Fibroblast of skin of left quadriceps (primary cell): ENCODE data around the gene CDKAL1.
A peak's percentile ranks its signal among the peaks of the same experiment; 100 is the strongest.
"Not testable (repeated sequence)": the region's sequence is repeated elsewhere in the genome, so short reads cannot be mapped to it uniquely, and the experiment has no call there.

Experiments
- DNase-seq, 2 experiments: peaks; one replicate each; pipeline ENCODE4 v3.0.0-alpha.2; 2013; ENCODE audit warnings: low read depth in 2 of 2

The CDKAL1 gene

DNA sequence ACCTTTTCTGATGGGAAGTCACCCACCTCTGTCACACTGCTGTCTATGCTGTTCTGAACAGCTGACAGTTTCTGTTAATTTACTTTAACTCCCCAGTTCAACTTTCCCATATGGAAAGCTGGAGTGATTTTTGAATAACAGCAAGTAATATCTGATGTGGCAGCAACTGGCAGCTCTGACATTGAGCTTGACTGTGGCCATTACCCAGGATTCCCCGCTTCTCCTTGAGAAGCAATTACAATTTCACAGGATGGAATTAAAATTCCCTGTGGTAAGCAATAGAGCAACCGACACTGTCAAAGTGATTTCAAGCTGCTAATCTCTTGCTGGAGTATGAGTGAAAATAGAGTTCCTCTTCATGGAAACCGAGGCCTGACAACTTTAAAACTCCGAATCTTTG, 711.2 kb downstream of the CDKAL1 start:
- DNase-seq, result no peak

DNA sequence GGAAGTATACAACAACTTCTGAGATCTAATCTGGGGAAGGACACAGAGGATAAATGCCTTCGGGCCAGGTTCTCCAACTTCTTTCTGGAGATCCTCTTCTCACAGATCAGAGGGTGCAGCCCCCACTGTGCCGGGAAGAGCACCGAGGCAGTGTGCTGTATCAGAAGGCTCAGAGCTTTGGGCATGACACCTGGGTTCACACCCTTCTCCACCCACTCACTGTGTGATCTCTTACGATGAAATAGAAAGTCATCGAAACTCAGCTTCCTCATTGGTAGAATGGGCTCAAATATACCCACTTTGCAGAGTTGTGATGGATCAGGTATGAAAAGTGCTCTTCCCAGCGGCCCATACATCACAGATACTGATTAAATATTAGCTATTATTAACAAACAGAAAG, 711.8 kb downstream of the CDKAL1 start:
- no peak for DNase-seq

DNA sequence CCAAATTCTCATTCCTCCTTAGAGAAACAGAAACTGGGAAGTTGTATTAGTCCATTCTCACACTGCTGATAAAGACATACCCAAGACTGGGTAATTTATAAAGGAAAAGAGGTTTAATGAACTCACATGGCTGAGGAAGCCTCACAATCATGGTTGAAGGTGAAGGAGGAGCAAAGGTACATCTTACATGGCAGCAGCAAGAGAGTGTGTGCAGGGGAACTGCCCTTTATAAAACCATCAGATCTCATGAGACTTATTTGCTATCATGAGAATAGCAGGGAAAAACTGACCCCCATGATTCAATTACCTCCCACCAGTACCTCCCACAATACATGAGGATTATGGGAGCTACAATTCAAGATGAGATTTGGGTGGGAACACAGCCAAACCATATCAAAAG, 720.2 kb downstream of the CDKAL1 start:
- DNase-seq, result not testable (repeated sequence)

DNA sequence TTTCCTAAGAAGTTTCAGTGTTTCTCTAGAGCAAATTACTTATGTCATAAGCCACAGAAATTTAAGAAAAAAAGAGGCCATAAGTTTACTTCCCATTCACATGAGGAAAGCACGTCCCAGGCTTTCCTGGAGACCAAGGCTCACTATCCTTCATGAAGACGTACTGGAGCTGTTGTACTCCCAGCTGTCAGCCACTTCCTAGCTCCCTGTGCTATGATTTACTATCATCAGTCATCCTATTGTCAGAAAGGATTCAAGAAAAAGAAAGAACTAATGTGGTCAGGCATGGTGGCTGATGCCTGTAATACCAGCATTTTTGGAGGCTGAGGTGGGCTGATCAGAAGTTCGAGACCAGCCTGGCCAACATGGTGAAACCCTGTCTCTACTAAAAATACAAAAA, 721.9 kb downstream of the CDKAL1 start:
- DNase-seq, result no peak

DNA sequence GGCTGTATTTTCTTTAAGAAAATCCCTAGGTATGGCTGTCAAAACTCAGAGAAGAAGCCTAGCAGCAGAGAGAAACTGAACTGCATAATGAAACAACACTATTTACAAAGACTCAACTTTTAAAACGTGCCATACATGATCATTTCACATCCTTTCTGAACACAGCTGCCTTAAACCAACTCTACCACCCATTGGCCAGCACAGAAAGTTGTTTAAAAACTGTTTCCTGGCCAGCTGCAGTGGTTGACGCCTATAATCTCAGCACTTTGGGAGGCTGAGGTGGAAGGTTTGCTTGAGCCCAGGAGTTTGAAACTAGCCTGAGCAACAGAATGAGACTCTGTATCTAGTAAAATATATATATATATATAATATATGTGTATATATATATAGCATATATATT, 722.9 kb downstream of the CDKAL1 start:
- DNase-seq, result no peak

DNA sequence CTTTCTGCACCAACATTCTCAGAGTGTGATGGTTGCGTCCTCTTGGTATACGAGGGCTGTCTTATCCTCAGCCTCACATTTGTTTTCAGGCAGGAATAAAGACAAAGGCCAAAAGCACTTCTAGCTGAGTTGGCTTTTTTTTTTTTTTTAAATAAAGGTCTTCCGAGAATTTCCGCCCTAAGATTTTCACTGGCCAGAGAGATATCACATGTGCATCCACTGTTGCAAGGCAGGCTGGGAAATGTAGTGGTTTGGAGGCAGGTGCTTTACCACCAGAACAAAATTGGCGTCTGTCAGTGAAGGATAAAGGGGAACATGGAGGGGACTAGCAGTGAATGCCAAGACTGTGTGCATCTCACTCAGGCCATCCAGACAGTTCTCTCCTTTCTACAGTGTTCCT, 724.4 kb downstream of the CDKAL1 start:
- DNase-seq, result no peak

DNA sequence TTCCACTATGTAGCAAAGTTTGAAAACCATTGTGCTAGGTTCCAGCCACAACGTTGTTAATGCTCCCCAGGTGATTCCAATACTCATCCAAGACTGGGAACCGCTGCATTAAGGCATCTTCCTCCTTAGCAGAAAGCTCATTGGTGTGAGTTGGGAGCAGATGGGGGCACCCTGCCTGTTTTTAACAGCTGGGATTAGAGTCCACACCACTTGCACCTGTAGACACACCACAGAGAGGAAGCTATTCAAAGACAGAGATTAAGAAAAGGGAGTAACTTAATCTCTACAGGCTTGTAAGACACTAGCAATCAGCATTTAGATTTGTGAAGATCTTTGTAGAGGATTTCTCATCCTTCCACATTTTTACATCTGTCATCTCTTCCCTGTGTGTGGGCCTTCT, 725.4 kb downstream of the CDKAL1 start:
- DNase-seq, result no peak

DNA sequence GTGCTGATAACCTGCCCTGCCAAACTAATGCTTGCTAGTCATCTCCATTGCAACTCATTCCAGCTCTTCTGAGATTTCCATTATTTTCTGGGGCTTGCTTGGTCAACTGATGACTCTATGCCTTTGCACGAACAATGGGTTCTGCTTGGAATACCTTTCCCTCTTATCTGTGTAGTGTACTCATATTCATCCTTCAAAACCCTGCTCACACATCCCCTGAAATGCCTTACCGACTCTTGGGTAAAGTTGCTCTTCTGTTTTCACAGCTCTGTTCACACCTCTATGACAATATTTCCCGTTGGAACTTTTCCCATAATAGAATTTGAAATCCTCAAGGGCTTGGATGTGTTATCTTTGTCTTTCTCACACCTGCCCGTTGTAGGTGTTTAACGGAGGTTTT, 728.2 kb downstream of the CDKAL1 start:
- DNase-seq, result no peak

DNA sequence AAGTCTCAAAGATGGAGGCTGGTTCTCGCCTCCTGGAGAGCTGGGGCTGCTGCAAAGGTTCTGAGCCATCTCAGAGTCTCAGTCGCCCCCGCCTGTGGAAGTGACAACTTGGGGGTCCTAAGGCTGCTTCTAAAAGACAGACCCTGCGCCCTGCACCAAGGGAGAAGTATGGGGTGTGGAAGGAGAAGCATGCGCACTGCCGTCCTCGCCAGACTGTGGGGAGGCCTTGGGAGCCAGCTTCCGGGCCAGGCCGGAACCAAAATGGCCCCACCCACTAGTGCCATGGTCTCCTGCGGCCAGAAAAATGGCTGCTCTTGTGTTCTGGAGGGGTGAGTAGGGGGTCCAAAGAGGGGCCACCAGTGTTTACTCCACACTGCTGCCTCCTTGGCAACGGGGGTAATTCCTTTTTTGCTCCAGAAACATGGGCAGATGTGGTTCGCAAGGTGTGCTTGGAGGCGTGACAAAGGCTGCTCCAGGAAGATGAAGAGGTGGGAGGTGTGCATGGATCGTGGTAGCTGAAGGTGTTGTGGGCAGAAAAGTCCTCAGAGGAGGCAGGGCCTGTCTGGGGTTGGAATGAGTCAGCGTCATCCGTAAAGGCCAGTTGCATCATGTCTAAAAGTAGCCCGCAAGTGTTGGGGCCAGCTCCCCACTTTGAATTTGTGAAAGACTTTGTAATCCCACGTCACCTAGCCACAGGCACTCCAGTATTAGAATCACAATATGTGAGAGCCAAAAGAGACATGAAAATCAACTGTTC, 729.5 kb downstream of the CDKAL1 start:
- DNase-seq, result peak; percentile 8 to 21

DNA sequence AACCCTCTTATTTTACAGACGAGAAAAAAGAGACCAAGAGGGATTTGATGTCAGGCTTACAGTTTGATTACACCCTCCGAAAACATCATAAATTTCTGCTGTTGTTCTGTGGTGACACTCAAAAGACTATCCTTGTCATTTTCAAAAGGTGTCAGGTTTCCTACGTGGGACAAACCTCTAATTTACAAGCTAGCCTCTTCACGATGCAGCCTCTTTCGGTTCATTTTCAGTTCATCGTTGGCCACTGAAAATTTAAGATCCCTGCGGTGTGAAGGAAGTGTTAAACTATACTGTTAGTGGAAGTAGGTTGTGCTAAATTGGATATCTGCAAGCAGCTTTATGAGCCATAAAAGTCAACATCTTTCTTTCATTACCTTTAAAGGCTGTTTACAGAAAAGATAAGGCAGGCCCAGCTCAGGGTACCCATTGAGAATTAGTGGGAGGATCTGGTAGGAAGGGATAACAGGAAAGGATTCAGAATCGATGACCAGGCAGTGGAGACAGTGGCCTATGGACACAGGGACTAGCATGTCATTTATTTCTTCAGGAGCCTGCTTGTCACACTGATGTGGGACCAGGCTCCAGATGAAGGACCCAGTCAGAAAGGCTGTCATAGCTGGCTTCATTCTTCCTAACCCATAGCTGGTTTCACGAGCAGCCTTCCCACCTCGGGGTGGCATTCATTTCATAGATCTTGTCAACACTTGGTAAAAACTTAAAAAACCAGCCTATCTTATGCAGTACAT, 730.2 kb downstream of the CDKAL1 start:
- no peak for DNase-seq

DNA sequence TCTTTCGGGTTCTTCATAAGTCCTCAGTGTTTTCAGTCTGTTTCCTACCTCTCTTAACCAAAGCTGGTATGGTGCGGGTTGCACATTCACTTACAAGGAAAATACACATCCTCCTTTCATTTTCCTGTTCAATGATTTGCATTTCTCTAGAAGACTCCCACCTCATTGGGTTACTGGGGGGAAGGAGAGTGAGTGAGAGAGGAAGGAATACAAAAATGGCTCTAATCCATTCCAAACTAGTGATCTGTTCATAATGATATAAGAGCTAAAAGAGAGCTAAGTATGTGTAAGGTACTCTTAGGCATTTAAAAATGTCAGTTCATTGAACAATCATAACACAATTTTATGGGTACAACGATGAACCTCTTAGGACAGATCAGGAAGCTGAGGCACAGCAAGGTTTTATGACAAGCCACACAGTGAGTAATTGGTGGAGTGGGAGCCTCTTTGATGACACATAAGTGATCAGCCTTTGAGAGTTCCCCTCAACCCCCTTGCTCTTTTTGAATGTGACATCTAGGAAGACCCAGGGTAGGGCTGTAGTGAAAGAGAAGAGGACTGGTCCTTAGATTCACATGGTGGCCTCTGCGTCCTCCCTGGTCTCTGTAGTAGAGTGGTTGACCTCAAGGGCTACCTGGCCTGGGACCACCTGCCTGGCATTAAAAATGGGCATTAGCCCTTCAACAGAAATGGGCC, 730.9 kb downstream of the CDKAL1 start:
- DNase-seq, result no peak

DNA sequence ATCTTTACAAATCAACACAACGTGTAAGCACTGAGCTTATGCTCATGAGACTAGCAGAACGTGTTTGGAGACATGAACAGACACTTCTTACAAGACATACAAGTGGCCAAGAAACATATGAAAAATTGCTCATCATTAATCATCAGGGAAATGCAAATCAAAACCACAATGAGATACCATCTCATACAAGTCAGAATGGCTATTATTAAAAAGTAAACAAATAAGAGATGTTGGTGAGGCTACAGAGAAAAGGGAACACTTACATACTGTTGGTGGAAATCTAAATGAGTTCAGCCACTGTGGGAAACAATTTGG, 731.4 kb downstream of the CDKAL1 start:
- no peak for DNase-seq

DNA sequence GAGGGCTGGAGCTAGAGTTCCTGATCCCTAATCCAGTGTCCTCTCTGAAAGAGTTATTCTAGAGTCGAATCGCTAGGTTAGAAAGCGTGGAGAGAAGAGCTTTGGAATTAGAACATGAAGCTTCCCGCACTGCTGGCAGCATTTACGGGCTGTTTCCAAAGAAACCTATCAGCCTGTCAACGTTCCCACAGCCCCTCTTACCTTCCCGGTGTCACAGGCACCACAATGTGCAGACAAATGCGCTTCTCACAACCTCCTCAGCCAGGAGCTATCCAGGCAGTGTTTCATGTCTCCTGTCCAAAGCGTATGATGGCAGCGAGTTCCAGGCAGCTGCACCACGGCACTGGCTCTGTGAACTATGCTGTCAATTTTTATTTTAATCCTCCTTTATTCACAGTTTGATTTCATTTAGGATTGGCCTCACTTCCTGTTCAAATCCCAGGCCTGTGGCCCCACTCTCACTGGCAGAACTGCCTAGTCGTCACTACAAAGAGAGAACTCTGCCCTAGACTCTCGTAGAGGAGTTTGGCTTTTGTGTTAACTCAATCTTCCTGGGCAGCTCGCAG, 736.5 kb downstream of the CDKAL1 start:
- no peak for DNase-seq

DNA sequence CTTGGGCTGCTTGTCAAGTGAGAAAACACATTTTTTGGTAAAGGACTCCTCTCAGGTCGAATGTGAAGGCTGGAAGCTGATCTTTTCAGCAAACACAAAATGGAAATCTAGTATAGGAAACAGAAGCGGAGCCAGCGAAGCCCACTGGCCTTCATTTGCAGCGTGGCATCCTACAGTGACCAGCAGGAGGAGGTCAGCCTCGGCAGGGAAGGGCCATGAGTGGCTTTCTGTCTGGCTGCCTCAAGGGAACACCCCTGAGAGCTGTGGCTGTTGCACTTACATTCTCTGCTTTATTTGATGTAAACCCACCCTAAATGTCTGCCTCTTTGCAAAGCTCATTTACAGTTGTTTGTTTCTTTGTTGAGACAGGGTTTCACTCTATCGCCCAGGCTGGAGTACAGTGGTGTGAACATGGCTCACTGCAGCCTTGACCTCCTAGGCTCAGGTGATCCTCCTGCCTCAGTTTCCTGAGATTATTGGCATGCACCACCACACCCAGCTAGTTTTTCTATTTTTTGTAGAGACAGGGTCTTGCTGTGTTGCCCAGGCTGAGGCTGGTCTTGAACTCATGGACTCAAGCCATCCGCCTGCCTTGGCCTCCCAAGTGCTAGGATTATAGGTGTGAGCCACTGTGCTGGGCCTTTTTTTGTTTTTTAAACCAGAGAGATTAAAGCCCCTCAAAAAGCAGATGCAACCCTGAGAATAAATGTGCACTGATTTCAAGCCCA, 737.3 kb downstream of the CDKAL1 start:
- no peak for DNase-seq

DNA sequence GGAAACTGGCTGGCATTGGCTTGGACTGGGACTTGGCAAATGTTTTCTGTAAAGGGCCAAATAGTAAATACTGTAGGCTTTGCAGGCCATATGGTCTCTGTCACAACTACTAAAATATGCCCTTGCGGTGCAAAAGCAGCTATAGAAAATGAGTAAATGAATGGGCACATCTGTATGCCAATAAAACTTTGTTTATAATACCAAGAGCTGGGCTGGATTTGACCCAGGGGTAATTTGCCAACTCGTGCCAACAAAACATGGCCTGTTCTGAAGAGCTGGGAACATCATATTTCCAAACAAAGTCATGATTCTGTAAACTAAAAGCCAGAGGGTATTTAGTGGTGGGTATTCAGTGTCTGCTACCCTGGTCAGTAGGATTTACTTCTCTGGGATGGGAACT, 739.2 kb downstream of the CDKAL1 start:
- no peak for DNase-seq

DNA sequence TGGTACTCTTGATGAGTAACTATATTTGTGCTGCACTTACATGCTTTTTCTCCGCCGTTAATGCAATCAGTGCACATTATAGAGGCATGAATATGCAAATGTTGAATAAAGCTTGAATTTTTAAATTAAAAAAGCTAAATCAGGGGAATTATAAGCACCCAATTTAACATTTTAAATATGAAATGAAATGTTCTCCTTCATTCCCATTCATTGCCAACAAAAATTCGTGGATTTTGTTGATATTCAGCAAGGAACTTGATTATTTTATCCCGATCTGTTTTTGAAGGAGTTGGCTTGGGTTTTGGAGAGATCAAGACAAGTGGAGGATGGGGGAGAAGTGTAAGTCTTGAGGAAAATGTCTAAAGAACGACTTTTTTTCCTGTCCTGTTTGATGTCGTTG, 740.6 kb downstream of the CDKAL1 start:
- DNase-seq, result no peak

DNA sequence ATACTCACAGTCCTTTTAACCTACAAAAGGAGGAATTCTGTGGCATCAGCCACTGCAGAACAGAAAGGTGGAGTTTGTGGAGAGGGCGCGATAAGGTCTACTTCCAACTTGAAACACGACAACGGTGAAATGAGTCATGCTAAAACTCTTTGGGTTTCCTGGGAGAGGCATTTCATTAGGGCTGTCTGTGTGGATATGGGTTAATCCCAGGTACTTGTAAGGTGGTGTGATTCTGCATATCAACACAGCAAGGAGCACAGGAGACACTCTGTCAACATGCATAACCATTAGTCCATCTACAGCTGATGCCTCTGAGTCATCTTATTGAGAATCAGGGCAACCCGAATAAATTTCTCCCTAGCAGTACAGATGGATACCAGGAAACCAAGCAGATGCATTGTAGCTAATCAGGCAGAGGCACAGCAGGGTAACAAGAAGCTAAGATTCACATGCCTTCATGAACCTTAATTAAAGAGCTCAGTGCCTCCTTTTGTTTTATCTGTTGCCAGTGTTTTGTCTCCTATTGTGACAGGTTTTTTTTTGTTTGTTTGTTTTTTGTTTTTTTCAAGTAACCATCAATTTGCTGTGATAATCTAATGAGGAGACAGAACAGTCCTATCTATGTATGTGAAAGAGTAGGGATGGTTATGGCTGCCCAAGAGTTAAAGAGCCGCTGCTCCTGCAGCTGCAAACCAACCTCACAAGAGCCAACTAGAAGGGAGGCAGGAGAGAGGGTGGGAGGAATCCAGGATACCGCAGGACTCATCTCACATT, 743.5 kb downstream of the CDKAL1 start:
- no peak for DNase-seq

DNA sequence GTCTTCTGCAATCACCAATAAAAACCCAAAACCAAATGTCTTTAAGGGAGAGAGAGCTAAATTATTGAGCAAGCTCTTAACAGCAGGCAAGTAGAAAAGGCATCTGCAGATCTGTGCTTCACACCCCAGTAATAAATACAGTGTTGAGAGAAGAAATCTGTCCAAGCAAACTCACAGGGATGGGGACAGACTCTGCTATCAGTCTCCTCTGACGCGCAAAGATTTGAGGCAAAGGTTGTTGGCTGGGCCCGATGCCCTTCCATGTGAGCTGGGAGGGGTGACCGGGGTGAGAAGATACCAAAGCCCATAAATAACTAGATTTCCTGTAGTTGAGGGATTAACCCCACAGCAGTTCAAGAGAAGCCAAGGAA, 744.1 kb downstream of the CDKAL1 start:
- peak; percentile 7 to 16 for DNase-seq

DNA sequence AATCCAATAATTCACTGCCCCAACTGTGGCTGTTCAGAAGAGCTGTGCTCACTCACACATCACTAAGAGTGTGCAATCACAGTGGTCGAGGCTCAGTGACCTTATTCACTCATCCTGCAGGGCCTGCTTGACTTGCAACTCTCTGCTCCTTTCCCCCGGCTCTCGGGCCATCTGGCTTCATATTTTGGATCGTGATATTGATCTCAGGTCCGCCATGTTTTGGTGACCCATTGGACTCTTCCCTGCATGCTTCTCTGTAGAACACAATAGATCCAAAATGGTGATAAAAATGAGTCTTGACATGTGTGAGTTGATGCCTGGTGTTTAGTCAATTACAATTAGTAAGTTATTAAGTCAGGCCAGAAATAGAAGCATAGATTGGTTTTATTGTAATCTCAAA, 745.4 kb downstream of the CDKAL1 start:
- no peak for DNase-seq

DNA sequence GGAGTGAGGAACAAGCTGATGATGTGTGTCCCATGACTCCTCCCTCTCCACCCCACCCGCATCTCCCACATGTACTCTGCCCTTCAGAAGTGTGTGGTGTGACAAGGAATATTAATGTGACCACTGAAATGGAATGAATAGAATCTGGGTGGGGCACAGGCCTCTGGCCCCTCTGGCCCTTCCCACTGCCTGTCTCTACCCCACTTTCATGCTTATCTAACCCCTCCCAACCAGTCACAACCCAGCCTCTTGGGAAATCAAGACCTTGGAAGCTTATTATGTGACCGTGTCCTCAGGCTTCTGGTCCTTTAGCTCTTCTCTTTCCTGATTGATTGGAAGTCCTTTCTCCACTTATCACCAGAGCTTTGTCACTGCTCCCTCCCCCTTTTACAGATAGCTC, 747.1 kb downstream of the CDKAL1 start:
- DNase-seq, result no peak
